Endothelial cell of umbilical vein (primary cell): ENCODE data around the gene KCNA5. TPM values are rescaled to one million over a fixed set of nuclear protein-coding genes. Genes with fewer than 3 reads are reported as not detected.

Experiments used
- BruUV-seq: library from RNA; stranded (reverse); fragments of 400-500 nt; replicated peaks from 2 replicates; lab custom pipeline; 2021; lab: Mats Ljungman, UMichigan
- CTCF ChIA-PET: fragments of 300-600, 350-600 bp; sonication (Branson Sonifier 250); formaldehyde crosslinking; loops from one replicate; lab custom pipeline; 2021; ENCODE audit warnings: antibody characterized with exemption, inconsistent platforms; lab: Charles Lee
- POLR2A ChIA-PET: fragments of 300-600, 350-600 bp; sonication (Branson Sonifier 250); formaldehyde crosslinking; loops from one replicate; lab custom pipeline; 2021; ENCODE audit warnings: antibody characterized with exemption, inconsistent platforms; lab: Charles Lee
- DNase-seq: peaks from one replicate; pipeline ENCODE4 v3.0.0-alpha.2; 2011; ENCODE audit warnings: low read depth, low spot score
- FAIRE-seq: peaks from 2 replicates; lab custom pipeline; 2011; peaks lifted over from hg19 to GRCh38; lab: Jason Lieb, UNC
- H2AFZ ChIP-seq: 2 replicates; pipeline ENCODE4 v1.6.0; 2012; ENCODE audit warnings: low read depth, low read length, control low read depth, inconsistent platforms
- H3K27ac ChIP-seq: 2 replicates; pipeline ENCODE4 v1.5.1; 2011; ENCODE audit warnings: low read depth, mild to moderate bottlenecking, control low read depth, low read length, moderate library complexity; ENCODE audit not compliant: insufficient read depth
- H3K27me3 ChIP-seq, 2 experiments: 2 replicates each; pipeline versions ENCODE4 v1.6.0 to v1.6.1; 2011; ENCODE audit warnings: low read length in 2 of 2, mixed read lengths in 1 of 2; ENCODE audit not compliant: control insufficient read depth in 2 of 2, insufficient read depth in 2 of 2
- H3K36me3 ChIP-seq, 2 experiments: 2 replicates in 1 of 2; 3 replicates in 1 of 2; pipeline ENCODE4 v1.5.1; 2011; ENCODE audit warnings: low read length in 2 of 2, mild to moderate bottlenecking in 1 of 2, moderate library complexity in 1 of 2; ENCODE audit not compliant: control insufficient read depth in 2 of 2, insufficient read depth in 2 of 2; ENCODE audit errors: extremely low read depth in 1 of 2
- H3K4me1 ChIP-seq: 3 replicates; pipeline ENCODE4 v1.5.1; 2011; ENCODE audit warnings: mild to moderate bottlenecking, low read length; ENCODE audit not compliant: control insufficient read depth, insufficient read depth; ENCODE audit errors: extremely low read depth
- H3K4me2 ChIP-seq: 2 replicates; pipeline ENCODE4 v1.6.1; 2011; ENCODE audit warnings: low read length, control low read depth, mixed read lengths; ENCODE audit not compliant: insufficient read depth
- H3K4me3 ChIP-seq, 3 experiments: fragments of 200-600 bp in 1 of 3; sonication (generic), shearing (Covaris generic) in 1 of 3; replicated peaks in 1 of 3; 2 replicates each; pipeline ENCODE4 v1.5.1; 2011 to 2016; ENCODE audit warnings: control low read depth in 3 of 3, low read length in 3 of 3, mild to moderate bottlenecking in 2 of 3, inconsistent platforms in 1 of 3, low read depth in 1 of 3, moderate library complexity in 1 of 3; ENCODE audit not compliant: insufficient read depth in 1 of 3
- H3K79me2 ChIP-seq: 2 replicates; pipeline ENCODE4 v1.6.0; 2012; ENCODE audit warnings: low read length, inconsistent platforms; ENCODE audit not compliant: control insufficient read depth, insufficient read depth
- H3K9ac ChIP-seq: replicated peaks from 2 replicates; pipeline ENCODE3; 2011; ENCODE audit warnings: low read length, control low read depth; ENCODE audit not compliant: insufficient read depth; ENCODE audit errors: extremely low read depth
- H3K9me1 ChIP-seq: replicated peaks from 3 replicates; pipeline ENCODE4 v1.6.0; 2011; ENCODE audit warnings: mild to moderate bottlenecking, low read length; ENCODE audit not compliant: control insufficient read depth, insufficient read depth; ENCODE audit errors: extremely low read depth
- H3K9me3 ChIP-seq: replicated peaks from 2 replicates; pipeline ENCODE4 v1.5.1; 2012; ENCODE audit warnings: low read length, inconsistent platforms; ENCODE audit not compliant: control insufficient read depth, insufficient read depth
- H4K20me1 ChIP-seq: replicated peaks from 2 replicates; pipeline ENCODE3; 2011; ENCODE audit warnings: mild to moderate bottlenecking, low read length; ENCODE audit not compliant: control insufficient read depth, insufficient read depth; ENCODE audit errors: extremely low read depth
- CTCF ChIP-seq, 2 donors: IDR thresholded peaks; 1 replicate in 1 of 2; 2 replicates in 1 of 2; pipeline ENCODE4 v1.5.1; 2011; ENCODE audit warnings: low read length in 2 of 2, mild to moderate bottlenecking in 2 of 2, moderate library complexity in 2 of 2, control low read depth in 1 of 2, inconsistent platforms in 1 of 2, low read depth in 1 of 2; ENCODE audit not compliant: insufficient read depth in 1 of 2; ENCODE audit errors: extremely low read depth in 1 of 2
- EZH2 ChIP-seq: IDR thresholded peaks from 2 replicates; pipeline ENCODE4 v1.6.1; 2012; ENCODE audit warnings: borderline replicate concordance, low read depth, mild to moderate bottlenecking, moderate library complexity, low read length, inconsistent platforms; ENCODE audit not compliant: severe bottlenecking
- FOS ChIP-seq: IDR thresholded peaks from 2 replicates; pipeline ENCODE4 v1.6.1; 2011; ENCODE audit warnings: mild to moderate bottlenecking, low read length, moderate library complexity, borderline replicate concordance; ENCODE audit not compliant: insufficient read depth
- GATA2 ChIP-seq: IDR thresholded peaks from 2 replicates; pipeline ENCODE4 v1.7.0; 2011; ENCODE audit warnings: low read depth, mild to moderate bottlenecking, moderate library complexity, mixed read lengths, low read length; ENCODE audit not compliant: insufficient read length, insufficient read depth
- JUN ChIP-seq: IDR thresholded peaks from 2 replicates; pipeline ENCODE4 v1.6.1; 2011; ENCODE audit warnings: borderline replicate concordance, low read depth; ENCODE audit not compliant: insufficient read length, insufficient read depth
- MAX ChIP-seq: IDR thresholded peaks from 2 replicates; pipeline ENCODE4 v1.6.1; 2011; ENCODE audit not compliant: insufficient read depth, insufficient read length
- MYC ChIP-seq: IDR thresholded peaks from one replicate; pipeline ENCODE4 v1.6.1; 2011; ENCODE audit warnings: mild to moderate bottlenecking, low read depth, low read length
- POLR2A ChIP-seq: IDR thresholded peaks from 2 replicates; pipeline ENCODE4 v1.6.1; 2012; ENCODE audit warnings: low read depth, mild to moderate bottlenecking, control low read depth, low read length
- POLR2AphosphoS5 ChIP-seq: IDR thresholded peaks from 2 replicates; pipeline ENCODE4 v1.6.1; 2012; ENCODE audit warnings: low read depth, mild to moderate bottlenecking, control low read depth, low read length, moderate library complexity; ENCODE audit not compliant: insufficient read depth
- dilution Hi-C: fragments of 300-500 bp; cut with MboI; formaldehyde crosslinking; loops from one replicate; pipeline ENCODE4 v1.15.0; 2019; ENCODE audit warnings: low sequenced_read_pairs; ENCODE audit not compliant: extremely low pct_ligation_motif_present
- intact Hi-C: fragments of 100-400 bp; cut with micrococcal nuclease; formaldehyde crosslinking; loops from one replicate; pipeline ENCODE4 v1.10.0; 2022
- polyA plus RNA-seq, 4 experiments: library from polyadenylated mRNA; depleted of rRNA in 3 of 4; stranded (reverse) in 3 of 4; unstranded in 1 of 4; fragments of >200 nt; gene quantifications; 2 replicates each; pipeline versions ENCODE4 v1.2.1 to v1.2.3, GENCODE V29; 2011 to 2012; ENCODE audit warnings: missing spikeins in 1 of 4
- total RNA-seq: library from RNA; stranded (reverse); gene quantifications from 2 replicates; pipeline ENCODE4 v1.2.3, GENCODE V29; 2021

The KCNA5 gene
- total and polyA plus RNA-seq, 2 donors (not counting 3 experiments of a cell fraction or from before 2014, with no cell fraction given) = not detected

- FAIRE-seq = no peak
Observed at GRCh38 chr12:5070090-5070489, 26.4 kb downstream of the KCNA5 start.

GRCh38 chr12:5071496-5071895 is 27.8 kb downstream of the KCNA5 start:
- H3K4me1 ChIP-seq = no peaks in the 10 kb centered on the region
- no peak overlapping the region for H3K9ac ChIP-seq
- H3K9me1 ChIP-seq = no peaks in the 10 kb centered on the region
- no peak overlapping the region for H3K4me3 ChIP-seq
- dilution Hi-C loops (no loop called here), intact Hi-C loops (no loop called here)
- FAIRE-seq (no peak), DNase-seq (no peak)
- no peak overlapping the region for H3K27ac ChIP-seq
- no peaks in the 10 kb centered on the region for H3K9me3 ChIP-seq
- TF ChIP-seq POLR2AphosphoS5 (no peak), CTCF (IDR thresholded peaks at IDR 0.05; ENCODE audit: extremely low read depth in 1 of 2, insufficient read depth in 1 of 2, low read depth in 1 of 2, low read length in 2 of 2) (no peak), JUN (no peak), FOS (no peak), EZH2 (no peak), GATA2 (no peak), POLR2A (no peak), MAX (no peak), MYC (no peak)
- no peak overlapping the region for H2AFZ ChIP-seq
- ChIA-PET CTCF (interaction anchor here (1.0 to 4.6 kb wide), 3 partner anchors 10 to 213 kb away, joined by 3 to 22 read pairs (median 4); no protein-coding TSS in a partner anchor), POLR2A (no interaction called here)
- no peaks in the 10 kb centered on the region for H3K79me2 ChIP-seq
- H3K4me2 ChIP-seq = no peak overlapping the region
- BruUV-seq = no TSS peak
- no peaks in the 10 kb centered on the region for H3K36me3 ChIP-seq
- H3K27me3 ChIP-seq = no peaks in the 10 kb centered on the region
- no peaks in the 10 kb centered on the region for H4K20me1 ChIP-seq

More at GRCh38 chr12:5070090-5070489, 26.4 kb downstream of the KCNA5 start:
- no peaks in the 10 kb centered on the region for H3K9me3 ChIP-seq
- H2AFZ ChIP-seq = no peak overlapping the region
- dilution Hi-C loops (no loop called here), intact Hi-C loops (no loop called here)
- DNase-seq = no peak
- CTCF ChIA-PET = interaction anchor here (1.8 kb wide), 1 partner anchor 14 kb away, joined by 6 read pairs; no protein-coding TSS in a partner anchor
- no peak overlapping the region for H3K4me3 ChIP-seq
- H4K20me1 ChIP-seq = no peaks in the 10 kb centered on the region
- POLR2A ChIA-PET = no interaction called here
- no TSS peak for BruUV-seq
- no peaks in the 10 kb centered on the region for H3K79me2 ChIP-seq
- no peak overlapping the region for H3K9ac ChIP-seq
- no peaks in the 10 kb centered on the region for H3K9me1 ChIP-seq
- no peaks in the 10 kb centered on the region for H3K36me3 ChIP-seq
- no peaks in the 10 kb centered on the region for H3K4me1 ChIP-seq
- no peak overlapping the region for H3K27ac ChIP-seq
- no peak overlapping the region for H3K4me2 ChIP-seq
- no peak for TF ChIP-seq EZH2
- TF ChIP-seq JUN = no peak
- TF ChIP-seq POLR2AphosphoS5 = no peak
- no peak for TF ChIP-seq MYC
- TF ChIP-seq FOS = no peak
- no peak for TF ChIP-seq GATA2
- H3K27me3 ChIP-seq = no peaks in the 10 kb centered on the region
